Psoas muscle (tissue), 8 donors: ENCODE data around the gene HOMER1. TPM values are rescaled to one million over a fixed set of nuclear protein-coding genes. Genes with fewer than 3 reads are reported as not detected.

Experiments
- ATAC-seq, 4 donors: fragments of 200-7000 bp; cut with Tn5 transposase; one replicate each; pipeline ENCODE4 v1.9.1; 2020; ENCODE audit warnings: moderate library complexity in 3 of 4, mild to moderate bottlenecking in 2 of 4
- DNase-seq, 2 donors: peaks; one replicate each; pipeline ENCODE4 v3.0.0-alpha.2; 2020
- H3K27ac ChIP-seq: fragments of 200-600 bp; one replicate; pipeline ENCODE4 v1.8.0; 2022
- H3K27me3 ChIP-seq, 3 donors: fragments of 200-600 bp in 1 of 3; one replicate each; pipeline versions ENCODE4 v1.6.1 to v1.8.0; 2013 to 2022; ENCODE audit warnings: low read length in 2 of 3, mild to moderate bottlenecking in 2 of 3, moderate library complexity in 1 of 3; ENCODE audit not compliant: insufficient read depth in 3 of 3
- H3K36me3 ChIP-seq, 2 donors: fragments of 200-600 bp in 1 of 2; one replicate each; pipeline versions ENCODE4 v1.6.1 to v1.8.0; 2013 to 2022; ENCODE audit warnings: low read depth in 1 of 2, mild to moderate bottlenecking in 1 of 2, moderate library complexity in 1 of 2; ENCODE audit not compliant: insufficient read depth in 1 of 2
- H3K4me1 ChIP-seq: fragments of 200-600 bp; one replicate; pipeline ENCODE4 v1.8.0; 2022
- H3K4me3 ChIP-seq: fragments of 200-600 bp; one replicate; pipeline ENCODE4 v1.8.0; 2022; ENCODE audit warnings: mild to moderate bottlenecking
- H3K9me3 ChIP-seq: fragments of 200-600 bp; one replicate; pipeline ENCODE4 v1.8.0; 2022
- WGBS, 3 donors: extraction: QIAGEN DNeasy Blood & Tissue Kit; methylation state at CpG; one replicate each; pipeline versions ENCODE4 v1.1.6 to v1.1.7; 2013; 5-methylcytosine and 5-hydroxymethylcytosine counted together
- intact Hi-C, 2 donors: fragments of 100-400 bp; cut with DNase I; formaldehyde crosslinking; loops; one replicate each; pipeline versions ENCODE4 v1.11.0 to v1.14.2; 2022
- polyA plus RNA-seq, 3 donors: library from polyadenylated mRNA; stranded (reverse); fragments of 200-250 nt; gene quantifications; one replicate each; pipeline ENCODE4 v1.2.3, GENCODE V29; 2013
- total RNA-seq, 4 donors: library from RNA; stranded (reverse); fragmentation: NEBNext Ultra II Directional in 2 of 4; extraction: Animal tissue kit (Norgen Biotek cat#: 25700) in 2 of 4; gene quantifications; one replicate each; pipeline versions ENCODE4 v1.2.1 to v1.2.4, GENCODE V29; 2021 to 2023
- TF ChIP-seq, protein P1 (sequence below): fragments of 200-600 bp; IDR thresholded peaks from one replicate; pipeline ENCODE4 v1.8.0; 2022; ENCODE audit warnings: antibody characterized with exemption
- donor health status: healthy with polysubstance abuse.
- donor health status: DM: no; HTN: no; CAD: no; lungs with moderate emphysema.
- donor health status: Bipolar disorder and iron deficiency.
- donor health status: healthy.
- donor health status: DM: yes; HTN: yes; CAD: no.
- donor health status: DM: no; HTN: no; CAD: no.
- donor health status: DM: no; HTN: no; CAD: no.
- donor health status: DM: yes; HTN: yes; CAD: no.

HOMER1 gene
- total and polyA plus RNA-seq, 7 donors = 3.2 to 52.4 (median 34.3) TPM

DNA sequence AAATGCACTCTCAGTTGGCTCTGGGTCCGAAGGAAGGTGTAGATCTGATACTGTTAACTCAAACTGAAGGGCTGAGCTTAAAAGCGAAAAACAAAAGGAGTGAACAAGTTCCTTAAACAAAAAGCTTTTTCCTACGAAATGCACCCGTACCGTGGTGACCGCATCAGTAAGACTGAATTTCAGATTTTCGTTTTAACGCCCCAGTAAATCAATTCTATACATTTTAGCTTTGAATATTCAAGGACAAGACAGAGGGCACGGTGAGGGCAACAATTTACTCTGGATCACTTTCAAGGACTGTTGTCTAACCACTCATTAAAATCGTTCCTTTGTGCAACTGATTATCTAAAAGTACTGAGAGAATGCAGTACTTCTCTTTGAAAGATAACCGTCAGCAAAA, 1.9 kb downstream of the HOMER1 start:
- H3K4me3 ChIP-seq = peak overlapping the region; percentile 82
- H3K36me3 ChIP-seq = no peaks in the 10 kb centered on the region
- no peak for DNase-seq
- H3K27me3 ChIP-seq = no peaks in the 10 kb centered on the region
- TF ChIP-seq, protein P1, sequence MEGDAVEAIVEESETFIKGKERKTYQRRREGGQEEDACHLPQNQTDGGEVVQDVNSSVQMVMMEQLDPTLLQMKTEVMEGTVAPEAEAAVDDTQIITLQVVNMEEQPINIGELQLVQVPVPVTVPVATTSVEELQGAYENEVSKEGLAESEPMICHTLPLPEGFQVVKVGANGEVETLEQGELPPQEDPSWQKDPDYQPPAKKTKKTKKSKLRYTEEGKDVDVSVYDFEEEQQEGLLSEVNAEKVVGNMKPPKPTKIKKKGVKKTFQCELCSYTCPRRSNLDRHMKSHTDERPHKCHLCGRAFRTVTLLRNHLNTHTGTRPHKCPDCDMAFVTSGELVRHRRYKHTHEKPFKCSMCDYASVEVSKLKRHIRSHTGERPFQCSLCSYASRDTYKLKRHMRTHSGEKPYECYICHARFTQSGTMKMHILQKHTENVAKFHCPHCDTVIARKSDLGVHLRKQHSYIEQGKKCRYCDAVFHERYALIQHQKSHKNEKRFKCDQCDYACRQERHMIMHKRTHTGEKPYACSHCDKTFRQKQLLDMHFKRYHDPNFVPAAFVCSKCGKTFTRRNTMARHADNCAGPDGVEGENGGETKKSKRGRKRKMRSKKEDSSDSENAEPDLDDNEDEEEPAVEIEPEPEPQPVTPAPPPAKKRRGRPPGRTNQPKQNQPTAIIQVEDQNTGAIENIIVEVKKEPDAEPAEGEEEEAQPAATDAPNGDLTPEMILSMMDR = no peak
- H3K27ac ChIP-seq = peak overlapping the region; percentile 95
- intact Hi-C loops = loop anchor here in 1 of 2 donors (5.0 kb wide), 2 partner anchors 35 to 180 kb away; no protein-coding TSS in a partner anchor
- peaks cover 20% of the 10 kb centered on the region for H3K4me1 ChIP-seq
- 22 to 43% (median 26%) methylated on average over 11 of the region's 11 CpGs for WGBS, 3 donors
- no peaks in the 10 kb centered on the region for H3K9me3 ChIP-seq
- ATAC-seq = no peak

DNA sequence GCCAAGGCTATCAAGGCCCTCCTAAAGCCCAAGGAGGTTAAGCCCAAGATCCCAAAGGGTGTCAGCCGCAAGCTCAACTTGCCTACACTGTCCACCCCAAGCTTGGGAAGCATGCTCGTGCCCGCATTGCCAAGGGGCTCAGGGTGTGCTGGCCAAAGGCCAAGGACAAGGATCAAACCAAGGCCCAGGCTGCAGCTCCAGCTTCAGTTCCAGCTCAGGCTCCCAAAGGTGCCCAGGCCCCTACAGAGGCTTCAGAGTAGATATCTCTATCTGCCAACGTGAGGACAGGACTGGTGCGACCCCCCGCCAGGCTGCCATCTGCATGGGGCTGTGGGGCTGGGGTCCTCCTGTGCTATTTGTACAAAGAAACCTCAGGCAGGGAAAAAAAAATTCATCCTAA, 3.3 kb downstream of the HOMER1 start:
- Histone ChIP-seq H3K27ac (peak overlapping the region; percentile 95), H3K4me3 (peak overlapping the region; percentile 82)
- intact Hi-C loops = loop anchor here in 1 of 2 donors (5.0 kb wide), 2 partner anchors 37 to 182 kb away; no protein-coding TSS in a partner anchor

GRCh38 chr5:79509244-79509885, 4.6 kb downstream of the HOMER1 start:
- DNase-seq (no peak), ATAC-seq (peak in 2 of 4 donors; percentile 37 to 55)
- peak overlapping the region; percentile 82 for H3K4me3 ChIP-seq
- H3K4me1 ChIP-seq = peaks cover 29% of the 10 kb centered on the region
- H3K36me3 ChIP-seq = no peaks in the 10 kb centered on the region
- TF ChIP-seq, protein P1 = no peak
- H3K27me3 ChIP-seq = no peaks in the 10 kb centered on the region
- no peaks in the 10 kb centered on the region for H3K9me3 ChIP-seq
- 34 to 56% (median 34%) methylated on average over 1 of the region's 1 CpG for WGBS, 3 donors
- intact Hi-C loops = no loop called here
- H3K27ac ChIP-seq = peak overlapping the region; percentile 95

More for the DNA sequence above, 3.3 kb downstream of the HOMER1 start:
- Histone ChIP-seq H3K4me1 (peaks cover 20% of the 10 kb centered on the region), H3K36me3 (no peaks in the 10 kb centered on the region), H3K9me3 (no peaks in the 10 kb centered on the region), H3K27me3 (no peaks in the 10 kb centered on the region)
- WGBS, 3 donors = 39 to 82% (median 60%) methylated on average over 6 of the region's 6 CpGs
- TF ChIP-seq, protein P1 = no peak
- ATAC-seq = no peak
- peak in 1 of 2 donors; percentile 73 for DNase-seq

DNA sequence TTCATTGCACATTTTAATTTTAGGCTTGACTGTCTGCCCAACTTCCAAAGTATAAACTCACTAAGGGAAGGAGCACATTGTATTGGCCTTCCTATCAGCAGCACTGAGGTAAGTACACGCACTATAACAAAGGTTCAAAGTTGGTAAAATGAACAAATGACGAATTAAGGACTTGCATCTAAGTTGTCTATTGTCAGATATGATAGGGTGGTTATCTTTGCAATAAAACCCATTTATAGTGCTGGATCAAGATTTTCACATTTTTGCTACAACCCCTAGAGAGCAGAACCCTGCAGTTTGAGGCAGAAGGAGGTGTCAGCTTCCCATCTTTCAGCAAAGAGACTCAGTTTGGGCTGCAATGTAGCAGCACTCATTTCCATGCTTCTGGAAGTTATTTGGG, 5.1 kb downstream of the HOMER1 start:
- WGBS, 3 donors = 81 to 97% (median 83%) methylated on average over 2 of the region's 2 CpGs
- intact Hi-C loops = no loop called here
- no peaks in the 10 kb centered on the region for H3K27me3 ChIP-seq
- peak overlapping the region; percentile 95 for H3K27ac ChIP-seq
- DNase-seq (no peak), ATAC-seq (peak in 1 of 4 donors; percentile 1)
- H3K9me3 ChIP-seq = no peaks in the 10 kb centered on the region
- H3K4me3 ChIP-seq = peak overlapping the region; percentile 82
- TF ChIP-seq, protein P1 = no peak
- peaks cover 34% of the 10 kb centered on the region for H3K4me1 ChIP-seq
- H3K36me3 ChIP-seq = no peaks in the 10 kb centered on the region
